HCT116 (cell line): Measurements from ENCODE around the gene COL28A1. TPM values are rescaled to one million over a fixed set of nuclear protein-coding genes. Genes with fewer than 3 reads are reported as not detected.

Experiments used
- ATAC-seq: fragments of 200-7000 bp; cut with Tn5 transposase; 2 replicates; pipeline ENCODE4 v1.9.1; 2020; ENCODE audit warnings: mild to moderate bottlenecking, moderate library complexity
- BruUV-seq: library from RNA; stranded (reverse); fragments of 400-500 nt; replicated peaks from 2 replicates; lab custom pipeline; 2021; lab: Mats Ljungman, UMichigan
- CTCF ChIA-PET: fragments of 300-600 bp; sonication (Branson Sonifier 250); formaldehyde crosslinking; loops from one replicate; lab custom pipeline; 2021; ENCODE audit warnings: antibody characterized with exemption; lab: Charles Lee
- POLR2A ChIA-PET: fragments of 300-600, 350-600 bp; sonication (Branson Sonifier 250); formaldehyde crosslinking; loops from one replicate; lab custom pipeline; 2021; ENCODE audit warnings: antibody characterized with exemption; lab: Charles Lee
- RAD21 ChIA-PET, 2 experiments: fragments of 300-600 bp; sonication (Branson Sonifier 250); formaldehyde crosslinking; loops; one replicate each; lab custom pipeline; 2023; ENCODE audit warnings: low total read pairs in 2 of 2; ENCODE audit not compliant: uncharacterized antibody in 2 of 2, unreplicated experiment in 2 of 2, low non-redundant PET in 1 of 2; lab: Charles Lee
- DNase-seq: peaks from one replicate; pipeline ENCODE4 v3.0.0-alpha.2; 2010; ENCODE audit warnings: low read depth, low spot score
- H2AFZ ChIP-seq: fragments of 200-600 bp; shearing (Covaris generic), sonication (generic); 2 replicates; pipeline ENCODE4 v1.6.1; 2017; ENCODE audit warnings: low read depth, mixed run types, mixed read lengths, antibody characterized with exemption, low read length; ENCODE audit not compliant: poor library complexity, severe bottlenecking
- H3K27ac ChIP-seq: 2 replicates; pipeline ENCODE4 v1.5.1; 2012; ENCODE audit warnings: low read depth, low read length
- H3K27me3 ChIP-seq: fragments of 200-600 bp; sonication (generic); 2 replicates; pipeline ENCODE4 v1.6.1; 2016; ENCODE audit warnings: mixed run types, low read length, mixed read lengths; ENCODE audit not compliant: insufficient read depth
- H3K36me3 ChIP-seq, 2 experiments: fragments of 200-500 bp in 1 of 2; fragments of 200-600 bp in 1 of 2; sonication (Bioruptor generic) in 1 of 2; sonication (generic) in 1 of 2; 2 replicates each; pipeline versions ENCODE4 v1.5.1 to v1.6.1; 2014 to 2016; ENCODE audit warnings: low read length in 2 of 2, inconsistent platforms in 1 of 2, mixed read lengths in 1 of 2, mixed run types in 1 of 2; ENCODE audit not compliant: insufficient read depth in 2 of 2, control insufficient read depth in 1 of 2
- H3K4me1 ChIP-seq, 2 experiments: fragments of 200-600 bp in 1 of 2; sonication (generic) in 1 of 2; 2 replicates each; pipeline versions ENCODE4 v1.5.1 to v1.6.1; 2012 to 2017; ENCODE audit warnings: low read length in 2 of 2, inconsistent platforms in 1 of 2, mild to moderate bottlenecking in 1 of 2, mixed read lengths in 1 of 2, mixed run types in 1 of 2, moderate library complexity in 1 of 2; ENCODE audit not compliant: insufficient read depth in 2 of 2, control insufficient read depth in 1 of 2
- H3K4me2 ChIP-seq: fragments of 200-600 bp; sonication (generic); 2 replicates; pipeline ENCODE4 v1.6.1; 2017; ENCODE audit warnings: mixed run types, low read length, mixed read lengths
- H3K4me3 ChIP-seq, 2 experiments: fragments of 200-600 bp in 1 of 2; sonication (generic) in 1 of 2; replicated peaks in 1 of 2; 2 replicates each; pipeline ENCODE4 v1.5.1; 2011 to 2016; ENCODE audit warnings: low read length in 2 of 2, control low read depth in 1 of 2, low read depth in 1 of 2, mild to moderate bottlenecking in 1 of 2, mixed read lengths in 1 of 2, mixed run types in 1 of 2
- H3K79me2 ChIP-seq: fragments of 200-600 bp; sonication (generic); 2 replicates; pipeline ENCODE4 v1.6.1; 2017; ENCODE audit warnings: mild to moderate bottlenecking, mixed run types, low read length, moderate library complexity, mixed read lengths; ENCODE audit not compliant: insufficient read depth
- H3K9ac ChIP-seq: fragments of 200-600 bp; sonication (generic); 2 replicates; pipeline ENCODE4 v1.6.1; 2016; ENCODE audit warnings: low read length, mixed read lengths
- H3K9me2 ChIP-seq: fragments of 200-600 bp; sonication (generic), shearing (Covaris generic); 2 replicates; pipeline ENCODE4 v1.6.1; 2017; ENCODE audit warnings: mixed run types, mild to moderate bottlenecking, moderate library complexity; ENCODE audit not compliant: insufficient read depth
- H3K9me3 ChIP-seq, 2 experiments: fragments of 200-500 bp in 1 of 2; fragments of 200-600 bp in 1 of 2; sonication (Bioruptor generic) in 1 of 2; sonication (generic) in 1 of 2; 2 replicates each; pipeline ENCODE4 v1.6.1; 2014 to 2017; ENCODE audit warnings: low read length in 2 of 2, mixed read lengths in 2 of 2, inconsistent platforms in 1 of 2, low read depth in 1 of 2, mild to moderate bottlenecking in 1 of 2, mixed run types in 1 of 2, moderate library complexity in 1 of 2; ENCODE audit not compliant: control insufficient read depth in 1 of 2, insufficient read depth in 1 of 2
- H4K20me1 ChIP-seq: fragments of 200-600 bp; sonication (generic), shearing (Covaris generic); 2 replicates; pipeline ENCODE4 v1.6.1; 2017; ENCODE audit warnings: mixed run types, mild to moderate bottlenecking, moderate library complexity; ENCODE audit not compliant: insufficient read depth
- CBX3 ChIP-seq: IDR thresholded peaks from 2 replicates; pipeline ENCODE4 v1.6.1; 2012; ENCODE audit warnings: low read depth
- CEBPB ChIP-seq: IDR thresholded peaks from 2 replicates; pipeline ENCODE4 v1.6.1; 2012; ENCODE audit warnings: low read depth
- ELF1 ChIP-seq: IDR thresholded peaks from 2 replicates; pipeline ENCODE4 v1.6.1; 2012; ENCODE audit warnings: low read depth, borderline replicate concordance
- EZH2 ChIP-seq: fragments of 200-600 bp; sonication (generic); IDR thresholded peaks from 2 replicates; pipeline ENCODE4 v1.6.1; 2017; ENCODE audit warnings: antibody characterized with exemption, mixed run types
- FOSL1 ChIP-seq: IDR thresholded peaks from 2 replicates; pipeline ENCODE4 v1.6.1; 2012; ENCODE audit warnings: low read depth
- MAX ChIP-seq: IDR thresholded peaks from 2 replicates; pipeline ENCODE4 v1.6.1; 2012
- REST ChIP-seq: IDR thresholded peaks from 2 replicates; pipeline ENCODE4 v1.6.1; 2012; ENCODE audit warnings: low read depth
- SP1 ChIP-seq: IDR thresholded peaks from 2 replicates; pipeline ENCODE4 v1.6.1; 2012; ENCODE audit warnings: low read depth
- YY1 ChIP-seq: IDR thresholded peaks from 2 replicates; pipeline ENCODE4 v1.6.1; 2011; ENCODE audit warnings: low read length, low read depth, moderate library complexity, mild to moderate bottlenecking; ENCODE audit not compliant: insufficient replicate concordance; ENCODE audit errors: extremely low read depth
- ZNF274 ChIP-seq: fragments of 200-500 bp; sonication (Bioruptor generic); IDR thresholded peaks from 2 replicates; pipeline ENCODE4 v1.6.1; 2014; ENCODE audit warnings: mild to moderate bottlenecking, low read depth, low read length, inconsistent platforms
- intact Hi-C: fragments of 100-400 bp; cut with micrococcal nuclease; formaldehyde crosslinking; loops from 2 replicates; pipeline ENCODE4 v1.10.0; 2022
- total RNA-seq: library from RNA; stranded (reverse); gene quantifications from one replicate; pipeline ENCODE4 v1.2.1, GENCODE V29; 2021; ENCODE audit not compliant: unreplicated experiment

Gene COL28A1
- total RNA-seq, 1 experiment from 2014 or later: 0.12 TPM

- Histone ChIP-seq H3K9me2 (no peaks in the 10 kb centered on the region), H3K4me1 (peaks cover 9 to 19% of the 10 kb centered on the region in 2 experiments), H3K9ac (no peak overlapping the region), H2AFZ (no peak overlapping the region), H3K4me3 (no peak overlapping the region), H3K79me2 (peaks cover 74% of the 10 kb centered on the region), H3K27ac (no peak overlapping the region), H3K27me3 (no peaks in the 10 kb centered on the region), H3K4me2 (no peak overlapping the region), H3K36me3 (0 out of 4 replicates have a peak, but pooled peaks cover 0 to 9% of the 10 kb centered on the region in 2 experiments), H4K20me1 (no peaks in the 10 kb centered on the region; the same call in 1 of the 2 replicates), H3K9me3 (no peaks in the 10 kb centered on the region)
- no peak for DNase-seq
- no TSS peak for BruUV-seq
- POLR2A ChIA-PET: no interaction called here
- intact Hi-C loops: no loop called here
- CTCF ChIA-PET: no interaction called here
- ATAC-seq: no peak
- RAD21 ChIA-PET: no interaction called here
- TF ChIP-seq YY1 (no peak), ZNF274 (no peak), FOSL1 (no peak), CEBPB (no peak), CBX3 (no peak), ELF1 (no peak), EZH2 (no peak), SP1 (no peak), REST (no peak), MAX (no peak)
Measured at GRCh38 chr7:7570584-7570983, 34.9 kb upstream of the COL28A1 start.
